Daoy (cell line): ENCODE measurements around the gene MRPL3. TPM values are rescaled to one million over a fixed set of nuclear protein-coding genes. Genes with fewer than 3 reads are reported as not detected.

Source experiments
- total RNA-seq: library from RNA; depleted of rRNA; stranded (reverse); fragments of >200 nt; shearing (Covaris generic); gene quantifications from 2 replicates; pipeline ENCODE4 v1.2.3, GENCODE V29; 2014; rRNA removed

The MRPL3 gene
- total RNA-seq, 1 experiment from 2014 or later = 423 TPM

Other genes with a start within 250 kb of the MRPL3 start
- gene NUDT16, start 121.2 kb downstream of the MRPL3 start, total RNA-seq = 10.1 and 13.1 TPM in 2 replicates